HG03045 (cell line): Measurements from ENCODE around the gene AMN.

Experiments
- ATAC-seq: cut with Tn5 transposase; IDR thresholded peaks from one replicate; pipeline ENCODE4 v1.9.1; 2021; ENCODE audit warnings: mild to moderate bottlenecking, moderate library complexity; ENCODE audit not compliant: unreplicated experiment

Gene AMN

DNA sequence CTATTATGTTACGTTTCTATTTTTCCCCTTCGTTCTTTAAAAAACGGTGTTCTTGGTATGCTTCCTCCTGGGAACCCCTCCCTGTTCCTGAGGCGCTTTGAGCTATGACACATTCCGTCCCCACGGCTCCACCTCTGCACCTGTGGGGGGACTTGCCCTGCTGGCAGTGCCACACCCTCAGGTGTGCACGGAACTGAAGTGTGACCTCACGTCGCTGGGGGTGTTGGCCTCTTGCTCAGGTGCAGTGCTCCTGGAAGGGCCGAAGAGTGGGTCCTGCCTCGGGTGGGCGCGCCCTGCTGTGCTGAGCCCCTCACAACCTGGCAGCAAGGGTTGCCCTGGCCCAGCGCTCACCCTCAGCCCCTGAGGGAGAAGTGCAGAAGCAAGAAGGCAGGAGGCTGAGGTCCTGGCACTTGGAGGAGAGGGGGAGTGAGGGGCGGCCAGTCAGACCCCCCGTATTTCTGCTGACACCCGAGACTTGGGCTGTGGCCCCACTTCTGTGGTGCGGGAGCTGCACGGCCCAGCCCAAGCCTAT is 4.9 kb downstream of the AMN start:
- no peak for ATAC-seq

- peak; percentile 6 for ATAC-seq
Observed at GRCh38 chr14:102927878-102928411, 5.5 kb downstream of the AMN start.

DNA sequence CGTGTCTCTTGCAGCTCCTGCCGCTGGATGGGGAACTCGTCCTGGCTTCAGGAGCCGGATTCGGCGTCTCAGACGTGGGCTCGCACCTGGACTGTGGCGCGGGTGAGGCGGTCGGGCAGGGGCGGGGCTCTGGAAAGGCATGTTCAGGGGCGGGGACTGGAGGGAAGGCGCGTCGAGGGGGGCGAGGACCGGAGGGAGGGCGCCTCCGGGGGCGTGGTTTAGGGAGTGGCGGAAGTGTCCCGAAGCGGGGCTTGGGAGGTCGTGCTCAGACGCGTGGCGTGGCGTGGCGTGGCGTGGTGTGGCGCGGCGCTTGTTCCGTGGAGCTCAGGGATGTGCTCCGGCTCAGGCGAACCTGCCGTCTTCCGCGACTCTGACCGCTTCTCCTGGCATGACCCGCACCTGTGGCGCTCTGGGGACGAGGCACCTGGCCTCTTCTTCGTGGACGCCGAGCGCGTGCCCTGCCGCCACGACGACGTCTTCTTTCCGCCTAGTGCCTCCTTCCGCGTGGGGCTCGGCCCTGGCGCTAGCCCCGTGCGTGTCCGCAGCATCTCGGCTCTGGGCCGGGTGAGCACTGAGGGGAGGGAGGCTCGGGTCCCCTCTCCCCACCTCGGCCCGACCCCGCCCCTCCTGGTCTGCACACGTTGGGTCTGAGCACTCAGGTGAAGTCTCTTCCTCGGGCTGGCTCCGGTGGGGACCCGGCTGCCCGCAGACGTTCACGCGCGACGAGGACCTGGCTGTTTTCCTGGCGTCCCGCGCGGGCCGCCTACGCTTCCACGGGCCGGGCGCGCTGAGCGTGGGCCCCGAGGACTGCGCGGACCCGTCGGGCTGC is 6.2 kb downstream of the AMN start:
- ATAC-seq = peak; percentile 45

GRCh38 chr14:102929241-102930137 is 7.0 kb downstream of the AMN start:
- no peak for ATAC-seq

DNA sequence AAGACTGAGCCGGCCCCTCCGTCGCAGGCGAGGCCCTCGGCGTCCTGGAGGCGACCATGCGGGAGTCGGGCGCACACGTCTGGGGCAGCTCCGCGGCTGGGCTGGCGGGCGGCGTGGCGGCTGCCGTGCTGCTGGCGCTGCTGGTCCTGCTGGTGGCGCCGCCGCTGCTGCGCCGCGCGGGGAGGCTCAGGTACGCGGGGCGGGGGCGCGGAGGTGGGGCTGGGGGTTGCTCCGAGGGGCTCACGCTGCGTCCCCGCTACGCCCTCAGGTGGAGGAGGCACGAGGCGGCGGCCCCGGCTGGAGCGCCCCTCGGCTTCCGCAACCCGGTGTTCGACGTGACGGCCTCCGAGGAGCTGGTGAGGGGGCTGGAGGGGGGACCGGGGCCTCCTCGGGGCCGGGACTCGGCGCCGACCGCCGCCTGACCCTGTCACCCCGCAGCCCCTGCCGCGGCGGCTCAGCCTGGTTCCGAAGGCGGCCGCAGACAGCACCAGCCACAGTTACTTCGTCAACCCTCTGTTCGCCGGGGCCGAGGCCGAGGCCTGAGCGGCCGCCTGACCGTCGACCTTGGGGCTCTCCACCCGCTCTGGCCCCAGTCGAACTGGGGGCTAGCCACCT is 7.8 kb downstream of the AMN start:
- no peak for ATAC-seq

DNA sequence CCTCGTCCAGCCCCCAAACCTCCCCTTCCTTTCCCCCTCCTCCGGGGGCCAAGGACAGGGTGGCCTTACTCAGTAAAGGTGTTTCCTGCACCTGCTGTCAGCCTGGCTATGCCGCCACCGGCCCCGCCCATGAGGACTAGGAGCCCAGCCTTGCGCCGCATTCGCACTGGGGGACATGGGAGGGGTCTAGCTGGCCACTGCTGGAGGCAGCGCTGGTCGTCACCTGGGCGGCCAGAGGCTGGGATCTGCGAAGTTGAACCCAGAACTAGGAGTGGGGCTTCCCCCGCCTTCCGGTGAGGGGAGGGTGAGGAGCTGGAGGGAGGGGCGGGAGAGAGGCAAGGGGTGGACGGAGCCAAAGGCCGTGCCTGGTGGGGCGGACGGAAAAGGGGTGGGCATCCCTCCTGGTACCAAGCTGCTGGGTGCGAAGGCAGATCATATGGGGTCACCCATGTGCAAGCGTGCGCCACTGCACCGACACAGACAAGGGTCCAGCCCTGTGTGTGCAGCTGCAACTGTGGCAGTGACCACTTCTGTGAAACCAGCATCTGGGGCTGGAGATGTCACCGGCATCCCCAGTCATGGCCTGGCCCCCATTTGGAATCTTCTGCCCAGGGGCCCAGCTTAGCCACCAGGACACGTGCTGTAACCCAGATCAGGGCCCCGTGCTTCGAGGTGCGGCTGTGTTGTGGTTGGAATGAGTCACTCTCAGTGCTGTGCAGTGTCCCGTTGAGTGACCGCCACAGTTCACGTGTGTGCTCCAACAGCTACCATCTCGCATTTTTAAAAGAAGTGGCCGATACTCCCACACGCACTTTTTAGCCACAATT is 8.5 kb downstream of the AMN start:
- no peak for ATAC-seq

DNA sequence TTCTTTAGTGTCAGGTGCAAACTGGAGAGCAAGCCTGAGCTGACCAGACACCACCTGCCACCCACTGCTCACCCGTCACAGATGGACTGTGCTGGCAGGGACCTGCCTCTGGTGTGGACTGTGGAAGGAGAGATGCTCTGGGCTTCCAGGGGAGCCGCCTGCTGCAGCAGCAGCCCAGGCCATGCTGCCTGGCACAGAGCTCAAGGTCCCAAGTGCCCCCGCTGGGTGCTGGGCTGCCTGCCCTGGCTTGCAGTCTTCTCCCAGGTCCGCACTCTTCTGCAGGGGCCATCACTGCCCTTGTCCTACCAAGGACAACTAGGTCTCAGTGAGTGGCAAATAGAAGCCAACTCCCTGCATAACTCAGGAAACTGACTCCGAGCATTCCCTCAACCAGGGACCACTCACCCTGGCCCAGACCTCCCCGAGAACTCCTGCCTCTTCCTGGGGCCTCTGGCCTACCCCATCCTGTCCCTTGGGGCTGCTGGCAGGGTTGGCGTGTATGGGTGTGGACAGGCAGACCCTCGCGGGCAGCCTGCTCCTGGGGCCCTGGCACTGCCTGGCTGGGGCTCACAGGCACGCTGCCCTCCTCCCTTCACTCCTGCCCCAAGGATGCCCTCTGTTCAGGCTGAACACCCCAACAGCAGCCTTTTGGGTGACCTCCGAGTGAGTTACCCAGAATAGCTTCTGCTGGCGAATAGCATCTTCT is 9.3 kb downstream of the AMN start:
- no peak for ATAC-seq

- ATAC-seq = no peak
Observed at GRCh38 chr14:102932484-102933248, 10.2 kb downstream of the AMN start.

DNA sequence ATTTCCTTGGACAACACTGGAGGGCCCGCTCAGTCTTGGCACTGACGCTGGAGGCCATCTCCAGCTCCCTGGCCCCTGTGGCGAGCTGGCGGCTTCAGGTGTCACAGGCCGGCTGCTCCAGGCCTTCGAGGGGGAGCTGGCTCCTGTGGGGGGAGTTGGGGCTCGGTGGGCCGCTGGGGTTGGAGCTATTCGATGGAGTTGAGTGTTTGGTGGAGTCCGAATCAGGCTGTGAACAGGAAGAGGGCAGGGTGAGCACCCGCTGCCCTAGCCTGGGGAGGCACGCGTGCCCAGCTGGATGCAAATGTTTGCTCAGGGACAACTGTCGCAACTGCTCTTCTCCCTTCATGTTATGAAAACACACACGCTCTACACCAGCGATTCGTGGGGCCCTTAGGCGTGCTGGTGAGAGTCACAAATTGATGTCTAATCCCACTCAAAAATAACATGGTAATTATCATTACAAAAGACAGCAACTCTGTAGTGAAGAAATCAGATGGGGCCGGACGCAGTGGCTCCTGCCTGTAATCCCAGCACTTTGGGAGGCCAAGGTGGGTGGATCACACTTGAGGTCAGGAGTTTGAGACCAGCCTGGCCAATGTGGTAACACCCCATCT is 11.3 kb downstream of the AMN start:
- ATAC-seq = no peak

DNA sequence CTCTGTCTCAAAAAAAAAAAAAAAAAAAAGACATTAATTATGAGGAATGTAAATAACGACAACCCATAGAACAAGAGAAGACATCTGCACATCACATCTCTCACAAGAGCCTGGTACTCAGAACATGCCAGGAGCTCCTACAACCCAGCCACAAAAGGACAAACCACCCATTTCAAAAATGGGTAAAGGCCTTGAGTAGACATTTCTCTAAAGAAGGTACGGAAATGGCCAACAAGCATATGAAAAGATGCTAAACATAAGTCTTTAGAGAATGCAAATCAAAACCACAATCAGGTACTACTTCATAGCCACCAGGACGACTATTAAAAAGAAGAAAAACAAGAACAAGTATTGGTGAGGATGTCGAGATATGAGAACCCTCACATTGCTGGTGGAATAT is 13.3 kb downstream of the AMN start:
- ATAC-seq = no peak

- no peak for ATAC-seq
Observed at GRCh38 chr14:102937331-102938175, 15.1 kb downstream of the AMN start.

GRCh38 chr14:102938191-102938590 is 15.7 kb downstream of the AMN start:
- ATAC-seq = no peak

DNA sequence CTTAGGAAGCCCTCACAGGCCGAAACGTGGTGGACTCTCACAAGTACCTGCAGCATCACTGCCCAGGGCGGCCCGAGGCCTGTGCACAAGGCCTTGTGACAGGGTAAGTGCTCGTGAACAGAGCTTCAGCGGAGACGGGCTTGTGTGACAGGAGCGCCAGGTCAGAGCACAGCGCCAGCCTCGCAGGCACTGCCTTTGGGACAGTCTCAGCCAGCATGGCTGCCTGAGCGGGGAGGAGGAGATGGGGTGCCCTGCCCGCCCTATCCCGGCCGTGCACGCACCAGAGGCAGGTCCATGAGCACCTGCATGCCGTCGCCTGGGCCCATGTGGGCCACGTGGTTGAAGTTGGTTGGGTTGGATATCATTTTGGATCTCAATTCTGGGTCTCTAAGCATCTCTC is 16.9 kb downstream of the AMN start:
- no peak for ATAC-seq

DNA sequence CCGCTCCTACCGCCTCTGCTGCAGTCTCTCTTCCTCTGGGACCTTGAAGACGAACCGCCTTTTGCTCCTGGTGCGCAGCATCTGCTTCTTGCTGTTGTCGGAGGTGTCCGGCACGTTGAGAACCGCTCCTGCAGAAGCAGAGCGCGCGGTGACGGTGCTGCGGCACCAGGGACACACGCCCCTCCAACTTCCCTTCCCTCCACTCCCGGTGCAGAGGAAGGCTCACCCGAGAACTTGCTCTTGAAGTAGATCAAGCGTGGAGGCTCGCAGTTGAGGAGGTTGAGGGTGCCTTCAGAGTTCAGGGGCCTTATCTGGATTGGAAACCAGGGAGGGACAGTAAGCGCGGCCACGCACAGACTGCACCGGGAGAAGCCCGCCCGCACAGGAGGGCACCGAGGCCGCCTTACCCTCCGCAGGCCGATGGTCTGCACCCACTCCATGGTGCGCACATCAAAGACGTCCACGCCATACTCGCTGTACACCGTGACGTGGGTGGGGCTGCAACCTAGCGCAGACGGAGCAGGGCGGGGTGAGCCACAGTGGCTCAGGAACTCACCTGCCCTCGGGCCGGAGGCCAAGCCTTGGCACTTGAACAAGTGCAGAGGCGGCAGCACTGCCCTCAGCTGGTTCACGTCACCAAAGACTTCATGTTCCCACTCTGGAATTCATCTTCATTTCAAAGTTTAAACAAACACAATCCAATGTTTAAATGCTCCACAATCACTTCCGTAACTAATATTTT is 17.5 kb downstream of the AMN start:
- ATAC-seq = no peak

- no peak for ATAC-seq
Observed at GRCh38 chr14:102940729-102941362, 18.4 kb downstream of the AMN start.

DNA sequence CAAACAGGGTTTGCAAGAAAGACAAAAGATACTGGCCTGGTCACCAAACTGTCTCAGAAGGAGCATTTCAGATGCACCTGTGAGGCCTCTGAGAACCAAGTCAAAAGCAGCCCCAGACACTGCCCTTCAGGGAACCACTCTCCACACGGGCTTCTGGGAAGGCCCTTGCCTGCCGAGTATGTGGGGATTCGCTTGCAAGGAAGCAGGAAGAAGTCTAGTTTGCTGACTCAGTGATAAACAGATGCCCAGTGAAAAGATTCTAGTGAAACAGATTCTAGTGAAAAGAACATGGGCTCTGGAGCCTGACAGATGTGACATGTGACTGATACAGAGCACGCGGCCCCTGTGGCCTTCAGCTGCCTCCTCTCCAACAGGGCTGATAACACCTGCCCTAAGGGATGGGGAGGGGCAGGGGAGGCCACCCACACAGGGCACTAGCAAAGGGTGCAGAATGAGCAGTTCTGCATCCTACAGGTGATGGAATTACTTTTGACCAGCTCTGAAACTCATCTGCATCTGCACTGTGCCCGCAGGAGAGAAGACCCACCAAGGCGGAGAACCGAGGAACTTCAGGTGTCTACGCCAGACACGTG is 19.1 kb downstream of the AMN start:
- no peak for ATAC-seq
